HepG2 (cell line): ENCODE measurements around the gene VSIG2. TPM values are rescaled to one million over a fixed set of nuclear protein-coding genes. Genes with fewer than 3 reads are reported as not detected.

Source experiments
- ATAC-seq: fragments of 200-7000 bp; cut with Tn5 transposase; 3 replicates; pipeline ENCODE4 v1.9.1; 2020; ENCODE audit warnings: mild to moderate bottlenecking, moderate library complexity
- BruUV-seq: library from RNA; stranded (reverse); fragments of 400-500 nt; replicated peaks from 2 replicates; lab custom pipeline; 2021; lab: Mats Ljungman, UMichigan
- CTCF ChIA-PET: fragments of 300-600 bp; formaldehyde crosslinking; extraction: SDS; loops from one replicate; lab custom pipeline; 2021; ENCODE audit warnings: low total read pairs, inconsistent platforms, low intra/inter-chr PET ratio; lab: Yijun Ruan, JAX
- POLR2A ChIA-PET: fragments of 350-600 bp; sonication (Branson Sonifier 250); formaldehyde crosslinking; loops from one replicate; lab custom pipeline; 2020; ENCODE audit warnings: antibody characterized with exemption, inconsistent platforms; lab: Yijun Ruan, JAX
- DNase-seq: peaks from one replicate; pipeline ENCODE4 v3.0.0-alpha.2; 2015; ENCODE audit warnings: low spot score
- FAIRE-seq: peaks from 3 replicates; lab custom pipeline; 2011; peaks lifted over from hg19 to GRCh38; lab: Jason Lieb, UNC
- H2AFZ ChIP-seq: one replicate; pipeline ENCODE4 v1.6.1; 2011; ENCODE audit warnings: low read length, inconsistent platforms
- H3K27ac ChIP-seq: fragments of 300-600 bp; 3 replicates; pipeline ENCODE4 v1.8.0; 2011; ENCODE audit warnings: mixed run types, mild to moderate bottlenecking, mixed read lengths, low read length, inconsistent platforms; ENCODE audit not compliant: insufficient read depth; ENCODE audit errors: extremely low read length
- H3K27me3 ChIP-seq, 2 experiments: fragments of 200-600 bp in 1 of 2; 2 replicates in 1 of 2; 3 replicates in 1 of 2; pipeline versions ENCODE4 v1.6.0 to v1.8.0; 2011; ENCODE audit warnings: low read length in 2 of 2, mild to moderate bottlenecking in 2 of 2, moderate library complexity in 2 of 2, inconsistent platforms in 1 of 2; ENCODE audit not compliant: insufficient read depth in 2 of 2, control insufficient read depth in 1 of 2
- H3K36me3 ChIP-seq, 2 experiments: fragments of 200-600 bp in 1 of 2; replicated peaks in 1 of 2; 2 replicates in 1 of 2; 3 replicates in 1 of 2; pipeline versions ENCODE4 v1.5.1 to v1.8.0; 2011; ENCODE audit warnings: low read length in 2 of 2, inconsistent platforms in 1 of 2; ENCODE audit not compliant: insufficient read depth in 2 of 2, control insufficient read depth in 1 of 2
- H3K4me1 ChIP-seq: 2 replicates; pipeline ENCODE4 v1.5.1; 2012; ENCODE audit warnings: low read length, inconsistent platforms; ENCODE audit not compliant: insufficient read depth
- H3K4me2 ChIP-seq: 2 replicates; pipeline ENCODE4 v1.6.0; 2011; ENCODE audit warnings: low read depth, low read length, inconsistent platforms
- H3K4me3 ChIP-seq, 3 experiments: fragments of 200-600 bp in 1 of 3; sonication (generic), shearing (Covaris generic) in 1 of 3; replicated peaks in 1 of 3; 2 replicates each; pipeline ENCODE4 v1.5.1; 2011 to 2016; ENCODE audit warnings: low read length in 3 of 3, inconsistent platforms in 2 of 3, low read depth in 2 of 3, mild to moderate bottlenecking in 2 of 3, control low read depth in 1 of 3, mixed read lengths in 1 of 3; ENCODE audit not compliant: insufficient read depth in 1 of 3
- H3K79me2 ChIP-seq: one replicate; pipeline ENCODE4 v1.6.1; 2011; ENCODE audit warnings: low read length, inconsistent platforms; ENCODE audit not compliant: insufficient read depth
- H3K9ac ChIP-seq: 2 replicates; pipeline ENCODE4 v1.6.0; 2011; ENCODE audit warnings: mild to moderate bottlenecking, low read depth, low read length, inconsistent platforms; ENCODE audit not compliant: insufficient read depth
- H3K9me3 ChIP-seq: 2 replicates; pipeline ENCODE4 v1.5.1; 2012; ENCODE audit warnings: mild to moderate bottlenecking, low read length
- H4K20me1 ChIP-seq: 2 replicates; pipeline ENCODE4 v1.6.0; 2011; ENCODE audit warnings: inconsistent platforms, mild to moderate bottlenecking, low read length, moderate library complexity; ENCODE audit not compliant: insufficient read depth
- ELF3 ChIP-seq: IDR thresholded peaks from 2 replicates; pipeline ENCODE4 v1.6.1; 2016; ENCODE audit warnings: missing genetic modification reagents, missing compliant biosample characterization
- EZH2 ChIP-seq: conservative IDR thresholded peaks from 2 replicates; pipeline ENCODE4 v1.6.1; 2012; ENCODE audit warnings: mild to moderate bottlenecking, low read depth, low read length, moderate library complexity
- IRX3 ChIP-seq: sonication (generic); formaldehyde crosslinking; IDR thresholded peaks from 2 replicates; pipeline ENCODE4 v1.8.1; 2023; ENCODE audit warnings: mild to moderate bottlenecking, low read depth, missing genetic modification reagents, borderline replicate concordance
- NKX3-1 ChIP-seq: sonication (generic); formaldehyde crosslinking; IDR thresholded peaks from 2 replicates; pipeline ENCODE4 v1.5.0; 2020; ENCODE audit warnings: missing genetic modification reagents
- ZNF292 ChIP-seq: sonication (generic); formaldehyde crosslinking; IDR thresholded peaks from 2 replicates; pipeline ENCODE4 v1.8.1; 2022; ENCODE audit warnings: mild to moderate bottlenecking, low read depth, missing genetic modification reagents, borderline replicate concordance
- ZNF317 ChIP-seq: sonication (generic); formaldehyde crosslinking; IDR thresholded peaks from 2 replicates; pipeline ENCODE4 v1.5.0; 2020; ENCODE audit warnings: mild to moderate bottlenecking, missing genetic modification reagents
- ZNF781 ChIP-seq: sonication (generic); formaldehyde crosslinking; IDR thresholded peaks from 2 replicates; pipeline ENCODE4 v1.5.1; 2020; ENCODE audit warnings: borderline replicate concordance, mild to moderate bottlenecking, missing genetic modification reagents; ENCODE audit errors: not compliant biosample characterization
- WGBS: methylation state at CpG from one replicate; pipeline ENCODE4 v1.1.6; 2017; ENCODE audit warnings: low lambda C conversion rate; 5-methylcytosine and 5-hydroxymethylcytosine counted together
- in situ Hi-C: cut with HindIII; loops from 2 replicates; pipeline ENCODE4 v1.10.0; 2017; ENCODE audit warnings: low pct_unique_long_range_greater_than_20kb; ENCODE audit not compliant: extremely low pct_ligation_motif_present
- intact Hi-C: fragments of 100-400 bp; cut with micrococcal nuclease; formaldehyde crosslinking; loops from one replicate; pipeline ENCODE4 v1.10.0; 2022; ENCODE audit not compliant: unreplicated experiment
- polyA plus RNA-seq, 8 experiments: library from polyadenylated mRNA; depleted of rRNA in 3 of 8; stranded (reverse) in 7 of 8; unstranded in 1 of 8; fragments of >200 nt; fragmentation: Illumina TruSeq in 4 of 8; extraction: Trizol in 4 of 8; gene quantifications; 2 replicates each; pipeline versions ENCODE4 v1.2.1 to v1.2.3, GENCODE V29; 2011 to 2016; ENCODE audit warnings: low read depth in 4 of 8, missing spikeins in 1 of 8, mixed read lengths in 1 of 8; ENCODE audit not compliant: insufficient read depth in 1 of 8
- total RNA-seq, 5 experiments: library from RNA; depleted of rRNA; stranded (reverse); fragments of >200 nt; fragmentation: Illumina TruSeq; extraction: Trizol; gene quantifications; 2 replicates each; pipeline ENCODE4 v1.2.3, GENCODE V29; 2016; ENCODE audit warnings: low read depth in 1 of 5
- TF ChIP-seq, protein P1 (sequence below): sonication (generic); formaldehyde crosslinking; IDR thresholded peaks from 2 replicates; pipeline ENCODE4 v1.5.0; 2020; ENCODE audit warnings: mild to moderate bottlenecking, missing genetic modification reagents

The VSIG2 gene
- total and polyA plus RNA-seq, 2 of the 13 experiments (the other 11 are each of a cell fraction or from before 2014, with no cell fraction given) = 0.80 to 2.7 TPM

DNA sequence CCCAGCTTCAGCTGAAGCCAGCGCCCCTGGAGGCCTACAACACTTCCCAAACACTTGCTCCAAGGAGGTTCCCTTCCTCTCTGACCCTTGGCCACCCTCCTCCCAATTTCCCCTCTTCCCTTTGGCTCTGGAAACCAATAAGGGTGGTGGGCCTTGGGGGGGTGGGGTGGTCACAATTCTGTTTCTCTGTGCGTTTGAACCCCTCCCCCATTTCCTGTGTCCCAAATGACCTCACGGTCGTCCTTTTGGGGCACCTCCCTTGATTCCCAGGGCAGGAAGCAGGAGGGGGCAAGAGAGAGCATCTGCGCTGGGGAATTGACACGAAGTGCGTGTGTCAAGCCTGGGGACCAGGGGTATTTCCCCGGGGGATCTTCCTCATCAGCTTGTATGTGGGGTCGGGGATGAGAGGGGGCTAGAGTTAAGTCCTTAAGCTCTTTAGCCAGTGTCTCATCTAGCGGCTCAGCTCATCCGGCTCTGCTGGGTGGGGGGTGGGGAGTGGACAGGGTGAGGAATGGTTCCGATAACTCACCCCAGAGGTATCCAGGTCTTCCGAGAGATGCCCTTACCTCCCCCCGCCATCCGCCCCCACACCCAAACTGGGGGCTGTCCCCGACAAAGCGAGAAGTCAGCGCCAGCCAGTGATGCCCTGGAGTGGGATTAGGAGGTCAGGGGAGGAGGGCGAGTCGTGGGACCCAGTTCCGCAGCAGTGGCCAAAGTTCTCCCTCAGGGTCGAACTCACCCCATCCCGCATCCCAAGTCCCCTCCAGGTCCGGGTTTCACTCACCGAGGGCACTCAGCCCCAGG, 9.4 kb upstream of the VSIG2 start:
- Histone ChIP-seq H3K4me3 (peak overlapping the region; percentile 57 to 89 (median 70); a peak in 5 of 6 replicates), H3K27me3 (peaks cover 0 to 24% of the 10 kb centered on the region in 2 experiments; a peak in 4 of 5 replicates), H3K9me3 (no peaks in the 10 kb centered on the region), H3K4me1 (peaks cover 62% of the 10 kb centered on the region), H3K9ac (no peak overlapping the region), H3K4me2 (peak overlapping the region; percentile 100), H2AFZ (no peak overlapping the region), H3K79me2 (no peaks in the 10 kb centered on the region), H3K27ac (no peak overlapping the region), H4K20me1 (no peaks in the 10 kb centered on the region), H3K36me3 (no peaks in the 10 kb centered on the region)
- no TSS peak for BruUV-seq
- ATAC-seq = no peak
- WGBS = 15% methylated on average over 17 of the region's 25 CpGs
- FAIRE-seq = no peak
- ChIA-PET CTCF (interaction anchor here (1.8 to 2.9 kb wide), 4 partner anchors 17 to 92 kb away, joined by 12 to 19 read pairs (median 14); no protein-coding TSS in a partner anchor), POLR2A (interaction anchor here (2.2 to 3.5 kb wide), 2 partner anchors 10 to 15 kb away, joined by 8 to 16 read pairs; no protein-coding TSS in a partner anchor)
- in situ Hi-C loops (loop anchor here (5.0 kb wide), 1 partner anchor 89 kb away; the partner anchor contains the start of genes SIAE and SPA17), intact Hi-C loops (loop anchor here (1.0 to 2.0 kb wide), 3 partner anchors 15 to 32 kb away; no protein-coding TSS in a partner anchor)
- no peak for DNase-seq
- TF ChIP-seq ZNF317 = no peak
- TF ChIP-seq, protein P1, sequence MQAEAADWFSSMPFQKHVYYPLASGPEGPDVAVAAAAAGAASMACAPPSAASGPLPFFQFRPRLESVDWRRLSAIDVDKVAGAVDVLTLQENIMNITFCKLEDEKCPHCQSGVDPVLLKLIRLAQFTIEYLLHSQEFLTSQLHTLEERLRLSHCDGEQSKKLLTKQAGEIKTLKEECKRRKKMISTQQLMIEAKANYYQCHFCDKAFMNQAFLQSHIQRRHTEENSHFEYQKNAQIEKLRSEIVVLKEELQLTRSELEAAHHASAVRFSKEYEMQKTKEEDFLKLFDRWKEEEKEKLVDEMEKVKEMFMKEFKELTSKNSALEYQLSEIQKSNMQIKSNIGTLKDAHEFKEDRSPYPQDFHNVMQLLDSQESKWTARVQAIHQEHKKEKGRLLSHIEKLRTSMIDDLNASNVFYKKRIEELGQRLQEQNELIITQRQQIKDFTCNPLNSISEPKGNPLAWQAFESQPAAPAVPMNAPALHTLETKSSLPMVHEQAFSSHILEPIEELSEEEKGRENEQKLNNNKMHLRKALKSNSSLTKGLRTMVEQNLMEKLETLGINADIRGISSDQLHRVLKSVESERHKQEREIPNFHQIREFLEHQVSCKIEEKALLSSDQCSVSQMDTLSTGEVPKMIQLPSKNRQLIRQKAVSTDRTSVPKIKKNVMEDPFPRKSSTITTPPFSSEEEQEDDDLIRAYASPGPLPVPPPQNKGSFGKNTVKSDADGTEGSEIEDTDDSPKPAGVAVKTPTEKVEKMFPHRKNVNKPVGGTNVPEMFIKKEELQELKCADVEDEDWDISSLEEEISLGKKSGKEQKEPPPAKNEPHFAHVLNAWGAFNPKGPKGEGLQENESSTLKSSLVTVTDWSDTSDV (CRISPR knock-in tag) = no peak
- 0 out of 2 replicates have a peak, but pooled peaks have one; percentile 50 for TF ChIP-seq EZH2
- 0 out of 2 replicates have a peak, but pooled peaks have one; percentile 33 for TF ChIP-seq IRX3 (CRISPR knock-in tag)
- TF ChIP-seq ZNF292 (CRISPR knock-in tag) = no peak
- no peak for TF ChIP-seq NKX3-1
- no peak for TF ChIP-seq ELF3 (CRISPR knock-in tag)
- TF ChIP-seq ZNF781 (CRISPR knock-in tag) = no peak
